D721Med (cell line): Measurements from ENCODE around the gene RNF213.
"Not testable (repeated sequence)": the region's sequence is repeated elsewhere in the genome, so short reads cannot be mapped to it uniquely, and the experiment has no call there.

ENCODE experiments used
- DNase-seq: peaks from one replicate; pipeline ENCODE4 v3.0.0; 2011; ENCODE audit warnings: low spot score; ENCODE audit not compliant: insufficient read length
- FAIRE-seq: peaks from 2 replicates; lab custom pipeline; 2011; peaks lifted over from hg19 to GRCh38; lab: Jason Lieb, UNC
- CTCF ChIP-seq: IDR thresholded peaks from 2 replicates; pipeline ENCODE4 v1.5.1; 2012; ENCODE audit warnings: mild to moderate bottlenecking, control low read depth; ENCODE audit not compliant: insufficient read depth; ENCODE audit errors: missing control alignments

RNF213 gene

GRCh38 chr17:80236911-80237310 is 23.7 kb upstream of the RNF213 start:
- no peak for DNase-seq
- no peak for FAIRE-seq
- no peak for TF ChIP-seq CTCF

- FAIRE-seq (no peak), DNase-seq (no peak)
- no peak for TF ChIP-seq CTCF
Observed at GRCh38 chr17:80237386-80237785, 23.3 kb upstream of the RNF213 start.

DNA sequence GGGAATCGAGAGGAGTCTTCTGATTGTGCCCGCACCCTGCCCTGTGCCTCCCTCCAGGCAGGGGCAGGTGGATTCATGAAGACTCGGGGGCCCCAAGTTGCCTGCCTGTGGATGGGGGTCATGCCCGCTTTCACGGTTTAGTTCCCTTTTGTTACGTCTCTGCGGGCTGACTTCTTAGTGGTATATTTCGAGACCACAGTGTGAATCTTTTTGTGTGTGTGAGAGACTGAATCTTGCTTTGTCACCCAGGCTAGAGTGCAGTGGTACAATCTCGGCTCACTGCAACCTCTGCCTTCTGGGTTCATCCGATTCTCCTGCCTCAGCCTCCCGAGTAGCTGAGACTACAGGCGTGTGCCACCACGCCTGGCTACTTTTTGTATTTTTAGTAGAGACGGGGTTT is 18.1 kb upstream of the RNF213 start:
- no peak for DNase-seq
- no peak for TF ChIP-seq CTCF
- no peak for FAIRE-seq

DNA sequence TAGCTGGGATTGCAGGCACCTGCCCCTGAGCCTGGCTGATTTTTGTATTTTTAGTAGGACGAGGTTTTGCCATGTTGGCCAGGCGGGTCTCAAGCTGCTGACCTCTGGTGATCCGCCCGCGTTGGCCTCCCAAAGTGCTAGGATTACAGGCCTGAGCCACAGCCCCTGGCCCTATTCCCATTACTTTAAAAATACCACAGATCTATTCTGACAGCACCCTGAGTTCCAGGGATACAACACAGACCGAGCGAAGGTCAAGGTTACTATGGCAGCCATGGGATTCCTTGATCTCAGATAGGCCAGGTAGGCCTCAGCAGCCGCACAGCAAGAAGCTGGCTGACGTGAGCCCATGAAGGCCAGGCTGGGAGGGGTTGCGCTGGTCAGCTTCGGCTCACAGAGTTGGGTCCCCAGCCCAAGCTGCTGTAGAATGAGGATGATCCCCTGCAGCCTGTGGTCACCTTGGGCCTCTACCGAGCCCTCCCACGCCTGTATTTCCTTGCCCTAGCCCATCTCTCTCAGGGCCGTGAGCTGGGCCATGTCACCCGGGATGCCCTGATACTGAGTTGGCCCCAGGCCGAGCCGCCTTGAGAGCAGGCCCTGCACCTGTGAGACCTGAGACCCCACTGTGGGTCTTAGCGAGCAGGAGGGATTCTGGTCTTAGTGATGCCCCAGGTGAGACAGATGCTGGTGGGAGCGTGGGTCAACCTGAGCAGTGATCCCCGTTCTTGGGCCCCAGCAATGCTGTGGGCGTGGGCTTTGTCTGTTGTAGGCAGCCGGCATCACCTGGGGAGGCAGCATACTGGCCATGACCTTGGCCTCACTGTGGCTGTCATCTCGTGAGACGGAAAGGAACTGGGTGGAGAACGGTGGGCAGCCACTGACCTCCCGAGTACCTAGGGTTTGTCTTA is 16.9 kb upstream of the RNF213 start:
- TF ChIP-seq CTCF = no peak
- no peak for FAIRE-seq
- no peak for DNase-seq

DNA sequence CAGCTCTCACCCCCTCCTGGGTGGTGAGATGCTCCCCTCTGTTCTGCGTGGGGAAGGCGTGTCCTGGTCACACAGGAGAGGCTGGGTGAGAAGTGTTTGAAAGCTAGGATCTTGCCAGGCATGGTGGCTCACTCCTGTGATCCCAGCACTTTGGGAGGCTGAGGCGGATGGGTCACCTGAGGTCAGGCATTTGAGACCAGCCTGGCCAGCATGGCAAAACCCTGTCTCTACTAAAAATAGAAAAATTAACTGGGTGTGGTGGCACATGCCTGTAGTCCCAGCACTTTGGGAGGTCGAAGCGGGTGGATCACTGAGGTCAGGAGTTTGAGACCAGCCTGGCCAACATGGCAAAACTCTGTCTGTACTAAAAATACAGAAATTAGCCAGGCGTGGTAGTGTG is 16.2 kb upstream of the RNF213 start:
- not testable (repeated sequence) for DNase-seq, FAIRE-seq

DNA sequence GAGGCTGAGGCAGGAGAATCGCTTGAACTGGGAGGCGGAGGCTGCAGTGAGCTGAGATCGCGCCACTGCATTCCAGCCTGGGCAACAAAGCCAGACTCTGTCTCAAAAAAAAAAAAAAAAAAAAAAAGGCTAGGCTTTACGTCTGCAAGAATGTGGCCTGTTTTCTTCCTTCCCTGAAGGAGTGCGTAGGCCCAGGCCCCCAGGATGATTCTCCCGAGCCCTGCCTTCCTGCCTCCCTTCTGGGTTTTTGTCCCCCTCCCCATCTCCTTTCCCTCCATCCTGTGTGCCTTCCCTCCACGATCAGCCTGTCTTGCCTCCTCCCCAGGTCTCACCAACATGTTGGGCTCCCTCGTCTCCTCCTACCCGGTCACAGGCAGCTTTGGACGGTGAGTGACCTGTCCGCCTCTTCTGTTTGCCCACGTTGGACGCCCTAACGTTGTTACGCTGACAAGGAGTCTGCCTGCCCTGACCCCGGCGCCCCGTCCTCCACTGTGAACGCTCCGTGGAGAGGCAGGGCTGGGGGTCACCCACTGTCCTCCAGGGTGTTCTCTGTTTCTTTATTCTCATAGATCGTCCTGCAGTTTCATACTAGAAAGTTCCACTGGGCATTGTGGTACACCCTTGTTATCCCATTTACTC is 15.7 kb upstream of the RNF213 start:
- no peak for DNase-seq
- TF ChIP-seq CTCF = no peak

GRCh38 chr17:80245566-80246265 is 14.9 kb upstream of the RNF213 start:
- no peak for TF ChIP-seq CTCF
- no peak for FAIRE-seq
- DNase-seq = no peak

More for the DNA sequence above, 15.7 kb upstream of the RNF213 start:
- no peak for FAIRE-seq
